Measurements from ENCODE around the gene S1PR4. TPM values are rescaled to one million over a fixed set of nuclear protein-coding genes. Genes with fewer than 3 reads are reported as not detected.

Gene S1PR4
- total and polyA plus RNA-seq, 2 donors (not counting 1 experiment from before 2014, with no cell fraction given) = 84.2 to 129 TPM

Other genes starting within 250 kb of the S1PR4 start
- gene ZNF77, start 233.8 kb upstream of the S1PR4 start, total RNA-seq = 6.4 and 8.5 TPM in 2 replicates
- 3.1 and 4.0 TPM in 2 replicates for gene ZNF77, start 233.8 kb upstream of the S1PR4 start, polyA plus RNA-seq
- gene TLE6, start 201.2 kb upstream of the S1PR4 start, total RNA-seq = 0.61 and 1.5 TPM in 2 replicates
- gene TLE6, start 201.2 kb upstream of the S1PR4 start, polyA plus RNA-seq = 3.0 and 6.4 TPM in 2 replicates
- gene TLE2, start 149.5 kb upstream of the S1PR4 start, total RNA-seq = 5.3 and 5.7 TPM in 2 replicates
- 3.0 and 7.3 TPM in 2 replicates for gene TLE2, start 149.5 kb upstream of the S1PR4 start, polyA plus RNA-seq
- 665 and 697 TPM in 2 replicates for gene TLE5, start 116.3 kb upstream of the S1PR4 start, total RNA-seq
- 1,114 and 1,132 TPM in 2 replicates for gene TLE5, start 116.3 kb upstream of the S1PR4 start, polyA plus RNA-seq
- gene GNA11, start 84.4 kb upstream of the S1PR4 start, total RNA-seq = 8.2 and 9.3 TPM in 2 replicates
- 4.5 TPM in 2 replicates for gene GNA11, start 84.4 kb upstream of the S1PR4 start, polyA plus RNA-seq
- 0.37 TPM in 1 of 2 replicates, not detected in the other for gene GNA15, start 42.7 kb upstream of the S1PR4 start, total RNA-seq
- gene GNA15, start 42.7 kb upstream of the S1PR4 start, polyA plus RNA-seq = 0.52 and 1.4 TPM in 2 replicates
- gene NCLN, start 7.2 kb downstream of the S1PR4 start, total RNA-seq = 53.6 and 55.0 TPM in 2 replicates
- gene NCLN, start 7.2 kb downstream of the S1PR4 start, polyA plus RNA-seq = 82.0 and 92.1 TPM in 2 replicates
- gene CELF5, start 45.9 kb downstream of the S1PR4 start, total RNA-seq = 0.15 TPM in 1 of 2 replicates, not detected in the other
- gene CELF5, start 45.9 kb downstream of the S1PR4 start, polyA plus RNA-seq = not detected in 2 replicates
- 23.6 and 24.3 TPM in 2 replicates for gene NFIC, start 187.8 kb downstream of the S1PR4 start, total RNA-seq
- gene NFIC, start 187.8 kb downstream of the S1PR4 start, polyA plus RNA-seq = 3.5 and 3.8 TPM in 2 replicates

All from B cell (primary cell).